ACC112 (cell line): ENCODE measurements around the gene JDP2.

Experiments
- H2AFZ ChIP-seq: fragments of 200-600 bp; sonication (generic); one replicate; pipeline ENCODE4 v1.6.0; 2017; ENCODE audit warnings: antibody characterized with exemption, low read length; ENCODE audit not compliant: unreplicated experiment
- H3K27ac ChIP-seq: fragments of 200-600 bp; sonication (generic); 2 replicates; pipeline ENCODE4 v1.5.1; 2014; ENCODE audit warnings: low read depth, mild to moderate bottlenecking, antibody characterized with exemption, low read length, moderate library complexity
- H3K27me3 ChIP-seq: fragments of 200-600 bp; sonication (generic); 2 replicates; pipeline ENCODE4 v1.6.1; 2014; ENCODE audit warnings: mild to moderate bottlenecking, antibody characterized with exemption, low read length, moderate library complexity, mixed read lengths; ENCODE audit not compliant: insufficient read depth
- H3K36me3 ChIP-seq: fragments of 200-600 bp; sonication (generic); 2 replicates; pipeline ENCODE4 v1.6.1; 2016; ENCODE audit warnings: mild to moderate bottlenecking, antibody characterized with exemption, low read length, moderate library complexity, mixed read lengths; ENCODE audit not compliant: insufficient read depth
- H3K4me1 ChIP-seq: fragments of 200-600 bp; sonication (generic); one replicate; pipeline ENCODE4 v1.6.1; 2016; ENCODE audit warnings: low read length, mixed read lengths; ENCODE audit not compliant: insufficient read depth, unreplicated experiment, control insufficient read depth
- H3K4me3 ChIP-seq: fragments of 200-600 bp; sonication (generic); 2 replicates; pipeline ENCODE4 v1.5.1; 2014; ENCODE audit warnings: mild to moderate bottlenecking, low read depth, low read length
- H3K79me2 ChIP-seq: fragments of 200-600 bp; sonication (generic); one replicate; pipeline ENCODE4 v1.6.0; 2016; ENCODE audit warnings: low read length; ENCODE audit not compliant: control insufficient read depth, unreplicated experiment, insufficient read depth

JDP2 gene

GRCh38 chr14:75484711-75485429, 57.0 kb downstream of the JDP2 start:
- no peak overlapping the region for H2AFZ ChIP-seq
- no peaks in the 10 kb centered on the region for H3K4me1 ChIP-seq
- H3K27ac ChIP-seq: no peak overlapping the region
- H3K4me3 ChIP-seq: no peak overlapping the region
- H3K27me3 ChIP-seq: peaks cover 10% of the 10 kb centered on the region
- no peaks in the 10 kb centered on the region for H3K79me2 ChIP-seq
- H3K36me3 ChIP-seq: no peaks in the 10 kb centered on the region

DNA sequence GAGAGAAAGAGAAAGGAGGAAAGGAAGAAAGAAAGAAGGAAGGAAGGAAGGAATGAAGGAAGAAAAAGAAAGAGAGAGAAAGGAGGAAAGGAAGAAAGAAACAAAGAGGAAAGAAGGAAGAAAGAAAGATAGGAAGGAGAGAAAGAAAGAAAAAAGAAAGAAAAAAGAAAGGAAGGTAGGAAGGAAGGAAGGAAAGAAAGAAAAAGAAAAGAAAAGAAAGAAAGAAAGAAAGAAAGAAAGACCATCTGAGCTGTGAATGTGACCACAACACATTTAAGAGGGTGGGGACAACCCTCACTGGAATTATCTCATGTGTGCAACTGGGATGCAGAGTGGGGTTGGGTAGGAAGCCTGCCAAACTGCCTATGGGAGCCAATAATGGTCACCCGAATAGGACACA, 58.5 kb downstream of the JDP2 start:
- no peak overlapping the region for H2AFZ ChIP-seq
- peaks cover 10% of the 10 kb centered on the region for H3K27me3 ChIP-seq
- no peak overlapping the region for H3K4me3 ChIP-seq
- no peaks in the 10 kb centered on the region for H3K4me1 ChIP-seq
- H3K27ac ChIP-seq: no peak overlapping the region
- no peaks in the 10 kb centered on the region for H3K79me2 ChIP-seq
- no peaks in the 10 kb centered on the region for H3K36me3 ChIP-seq

- Histone ChIP-seq H2AFZ (no peak overlapping the region), H3K4me3 (no peak overlapping the region), H3K36me3 (no peaks in the 10 kb centered on the region), H3K79me2 (no peaks in the 10 kb centered on the region), H3K4me1 (no peaks in the 10 kb centered on the region), H3K27me3 (peaks cover 10% of the 10 kb centered on the region), H3K27ac (no peak overlapping the region)
Observed at GRCh38 chr14:75487155-75487671, 59.4 kb downstream of the JDP2 start.

DNA sequence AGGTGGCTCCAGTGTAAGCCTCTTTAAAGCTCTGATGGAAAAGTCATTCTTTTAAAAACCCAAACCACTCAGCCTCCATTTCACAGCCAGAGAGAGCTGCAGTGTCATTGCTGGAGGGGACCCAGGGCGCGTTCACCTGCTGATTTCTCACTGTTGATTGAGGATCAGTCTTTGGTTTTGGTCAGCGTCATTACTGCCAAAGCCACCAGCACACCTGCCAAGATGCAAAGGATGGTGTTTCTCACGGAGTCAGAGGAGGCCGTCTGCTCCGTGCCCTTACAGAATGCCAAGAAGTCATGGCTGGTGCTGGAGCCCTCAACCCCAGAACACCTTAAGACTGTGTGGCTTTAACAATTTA, 61.6 kb downstream of the JDP2 start:
- Histone ChIP-seq H3K27me3 (peaks cover 10% of the 10 kb centered on the region), H3K27ac (no peak overlapping the region), H3K79me2 (no peaks in the 10 kb centered on the region), H3K4me1 (peaks cover 6% of the 10 kb centered on the region), H3K36me3 (no peaks in the 10 kb centered on the region), H2AFZ (no peak overlapping the region), H3K4me3 (no peak overlapping the region)

DNA sequence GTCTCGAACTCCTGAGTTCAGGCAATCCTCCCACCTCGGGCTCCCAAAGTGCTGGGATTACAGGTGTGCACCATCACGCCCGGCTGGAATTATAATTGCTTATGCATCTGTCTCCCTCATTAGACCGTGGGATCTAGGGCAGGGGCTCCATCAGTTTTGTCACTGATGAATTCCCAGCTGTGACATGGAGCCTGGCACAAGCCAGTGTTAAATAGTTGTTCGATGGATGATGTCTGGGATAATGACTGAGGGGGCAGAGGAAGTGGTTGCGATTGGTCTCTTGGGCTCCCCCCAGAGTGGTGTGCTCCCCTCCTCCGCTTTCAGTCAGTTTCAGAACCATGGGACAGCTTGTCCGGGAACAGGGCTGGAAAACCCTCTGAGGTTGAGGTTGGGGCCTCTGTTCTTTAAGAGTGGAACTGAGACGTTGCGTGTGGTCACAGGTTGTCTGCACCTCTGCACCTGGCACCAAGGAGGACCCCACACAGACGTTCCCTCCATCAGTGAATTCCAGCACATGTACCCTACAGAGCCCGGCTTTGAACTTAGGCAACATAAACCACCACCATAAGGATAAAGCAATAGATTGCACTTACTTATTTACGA, 63.7 kb downstream of the JDP2 start:
- H3K79me2 ChIP-seq: no peaks in the 10 kb centered on the region
- no peaks in the 10 kb centered on the region for H3K36me3 ChIP-seq
- peaks cover 6% of the 10 kb centered on the region for H3K27me3 ChIP-seq
- no peak overlapping the region for H3K4me3 ChIP-seq
- no peak overlapping the region for H3K27ac ChIP-seq
- H3K4me1 ChIP-seq: peaks cover 9% of the 10 kb centered on the region
- no peak overlapping the region for H2AFZ ChIP-seq

- no peaks in the 10 kb centered on the region for H3K79me2 ChIP-seq
- no peaks in the 10 kb centered on the region for H3K27me3 ChIP-seq
- H2AFZ ChIP-seq: no peak overlapping the region
- H3K4me1 ChIP-seq: peaks cover 9% of the 10 kb centered on the region
- H3K36me3 ChIP-seq: no peaks in the 10 kb centered on the region
- H3K27ac ChIP-seq: no peak overlapping the region
- H3K4me3 ChIP-seq: no peak overlapping the region
Observed at GRCh38 chr14:75492832-75493591, 65.2 kb downstream of the JDP2 start.

- Histone ChIP-seq H3K27ac (no peak overlapping the region), H3K79me2 (no peaks in the 10 kb centered on the region), H3K4me3 (no peak overlapping the region), H3K27me3 (no peaks in the 10 kb centered on the region), H3K36me3 (no peaks in the 10 kb centered on the region), H2AFZ (no peak overlapping the region), H3K4me1 (peaks cover 9% of the 10 kb centered on the region)
Observed at GRCh38 chr14:75493592-75494087, 65.8 kb downstream of the JDP2 start.

DNA sequence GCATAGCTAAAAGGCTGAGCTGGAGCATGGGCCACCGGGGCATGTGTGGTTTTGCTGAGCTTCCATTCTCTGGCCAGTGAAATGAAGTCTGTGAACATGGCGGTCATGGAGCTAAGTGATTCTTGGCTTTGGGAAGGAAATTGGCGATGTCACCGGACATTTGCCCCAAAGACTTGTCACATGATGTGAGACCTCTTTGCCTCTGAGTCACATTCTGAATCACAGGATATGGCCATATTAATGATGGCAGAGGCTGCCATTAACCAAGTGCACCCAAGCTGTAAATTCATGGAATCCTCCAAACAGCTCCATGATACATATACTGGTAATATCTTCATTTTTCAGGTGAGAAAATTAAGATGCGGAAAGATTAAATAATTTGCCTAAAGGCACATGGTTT, 67.1 kb downstream of the JDP2 start:
- Histone ChIP-seq H3K27ac (no peak overlapping the region), H3K79me2 (no peaks in the 10 kb centered on the region), H3K4me3 (no peak overlapping the region), H2AFZ (no peak overlapping the region), H3K36me3 (no peaks in the 10 kb centered on the region), H3K27me3 (no peaks in the 10 kb centered on the region), H3K4me1 (peaks cover 9% of the 10 kb centered on the region)

DNA sequence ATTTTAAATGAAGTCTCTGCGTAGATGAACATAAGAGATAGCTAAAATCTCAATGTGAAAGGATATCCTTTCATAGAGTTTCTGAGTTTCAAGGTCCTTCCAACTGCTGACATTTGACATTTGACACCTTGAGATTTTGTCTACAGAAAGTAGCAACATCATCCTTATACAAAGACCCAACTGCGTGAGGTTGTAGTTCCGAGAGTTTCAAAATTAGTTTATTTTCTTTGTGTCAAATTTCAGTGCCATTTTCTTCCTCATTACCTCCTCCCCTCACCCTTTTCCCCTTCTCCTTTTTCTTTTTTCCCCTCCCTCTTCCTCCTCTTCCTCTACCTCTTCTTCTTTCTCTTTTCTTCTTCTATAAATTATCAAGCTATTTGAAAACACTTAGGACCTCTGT, 67.6 kb downstream of the JDP2 start:
- Histone ChIP-seq H3K27me3 (no peaks in the 10 kb centered on the region), H2AFZ (no peak overlapping the region), H3K4me3 (no peak overlapping the region), H3K4me1 (peaks cover 9% of the 10 kb centered on the region), H3K79me2 (no peaks in the 10 kb centered on the region), H3K36me3 (no peaks in the 10 kb centered on the region), H3K27ac (no peak overlapping the region)

DNA sequence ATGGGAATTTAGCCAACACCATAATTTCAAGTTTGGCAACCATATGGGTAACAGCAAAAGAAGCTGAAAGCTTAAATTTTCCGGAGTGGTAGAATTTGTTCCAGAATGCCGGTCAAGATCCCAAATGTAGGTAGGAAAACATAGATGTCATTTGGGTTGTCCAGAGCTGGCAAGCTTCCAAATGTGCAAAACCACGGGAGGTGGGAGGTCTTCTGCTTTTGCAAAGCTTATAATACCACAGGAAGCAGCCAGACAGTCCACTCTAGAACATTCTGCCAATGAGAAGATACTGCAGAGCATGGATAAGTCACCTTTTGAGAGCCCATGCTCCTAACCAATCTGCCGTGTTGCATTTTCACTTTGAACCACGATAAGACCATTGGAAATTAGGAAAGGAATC, 68.1 kb downstream of the JDP2 start:
- no peaks in the 10 kb centered on the region for H3K36me3 ChIP-seq
- no peak overlapping the region for H3K27ac ChIP-seq
- no peak overlapping the region for H3K4me3 ChIP-seq
- H3K4me1 ChIP-seq: peaks cover 9% of the 10 kb centered on the region
- H2AFZ ChIP-seq: no peak overlapping the region
- no peaks in the 10 kb centered on the region for H3K79me2 ChIP-seq
- H3K27me3 ChIP-seq: no peaks in the 10 kb centered on the region
